PFSK-1 (cell line): ENCODE data around the gene OSR1.

Experiments used
- FOXP2 ChIP-seq: optimal IDR thresholded peaks from 2 replicates; pipeline ENCODE3; 2011; ENCODE audit warnings: borderline replicate concordance, control low read depth, inconsistent platforms; ENCODE audit not compliant: insufficient read depth; ENCODE audit errors: extremely low read length, extremely low read depth
- POLR2AphosphoS5 ChIP-seq: IDR thresholded peaks from 2 replicates; pipeline ENCODE4 v1.6.1; 2012; ENCODE audit warnings: low read depth, mild to moderate bottlenecking, control low read depth, low read length, moderate library complexity
- REST ChIP-seq, 2 experiments: IDR thresholded peaks; 2 replicates each; pipeline versions ENCODE4 v1.6.1 to v1.8.0; 2011 to 2012; ENCODE audit warnings: low read depth in 2 of 2, low read length in 2 of 2, control low read depth in 1 of 2, inconsistent platforms in 1 of 2, mild to moderate bottlenecking in 1 of 2, moderate library complexity in 1 of 2; ENCODE audit not compliant: insufficient read depth in 1 of 2
- SIN3A ChIP-seq: IDR thresholded peaks from 2 replicates; pipeline ENCODE4 v1.6.1; 2012; ENCODE audit warnings: mild to moderate bottlenecking, low read length, moderate library complexity, borderline replicate concordance; ENCODE audit not compliant: insufficient read depth
- TAF1 ChIP-seq: IDR thresholded peaks from 2 replicates; pipeline ENCODE4 v1.6.1; 2012; ENCODE audit warnings: low read length, control low read depth, borderline replicate concordance; ENCODE audit not compliant: insufficient read depth

OSR1 gene

GRCh38 chr2:19351899-19352697, 6.3 kb downstream of the OSR1 start:
- TF ChIP-seq FOXP2 (no peak), POLR2AphosphoS5 (no peak)

GRCh38 chr2:19351499-19351898, 6.9 kb downstream of the OSR1 start:
- TF ChIP-seq POLR2AphosphoS5 (no peak), SIN3A (no peak), TAF1 (no peak), FOXP2 (no peak), REST (IDR thresholded peaks at IDR 0.05; ENCODE audit: insufficient read depth in 1 of 2, low read depth in 2 of 2, low read length in 2 of 2) (no peak)

- TF ChIP-seq SIN3A (no peak), TAF1 (no peak), FOXP2 (no peak), POLR2AphosphoS5 (no peak), REST (IDR thresholded peaks at IDR 0.05; ENCODE audit: insufficient read depth in 1 of 2, low read depth in 2 of 2, low read length in 2 of 2) (no peak)
Observed at GRCh38 chr2:19350678-19351401, 7.6 kb downstream of the OSR1 start.

GRCh38 chr2:19349911-19350677, 8.3 kb downstream of the OSR1 start:
- TF ChIP-seq TAF1 (no peak), FOXP2 (no peak), POLR2AphosphoS5 (no peak), SIN3A (no peak), REST (IDR thresholded peaks at IDR 0.05; ENCODE audit: insufficient read depth in 1 of 2, low read depth in 2 of 2, low read length in 2 of 2) (no peak)

- TF ChIP-seq REST (IDR thresholded peaks at IDR 0.05; ENCODE audit: insufficient read depth in 1 of 2, low read depth in 2 of 2, low read length in 2 of 2) = no peak
- TF ChIP-seq SIN3A = no peak
- no peak for TF ChIP-seq POLR2AphosphoS5
- TF ChIP-seq TAF1 = no peak
- TF ChIP-seq FOXP2 = no peak
Observed at GRCh38 chr2:19348692-19349091, 9.7 kb downstream of the OSR1 start.
